Activated T-helper 1 cell treated with anti-CD3 and anti-CD28 coated beads, Interleukin-12 subunit alpha, Interleukin-12 subunit beta, Interleukin-2, Interleukin-4 antibody, amounts not matched to agents 30 ng/mL and 10 ng/mL and 1 ng/mL, durations not matched to agents 14 hours and 24 hours and 36 hours (primary cell): ENCODE results near the gene CKB. TPM values are rescaled to one million over a fixed set of nuclear protein-coding genes. Genes with fewer than 3 reads are reported as not detected.

Experiments
- DNase-seq: peaks from one replicate; pipeline ENCODE4 v3.0.0; 2021; ENCODE audit warnings: low spot score
- H3K27ac Mint-ChIP-seq: one replicate; pipeline ENCODE4 v1.8.0; 2021; ENCODE audit warnings: mild to moderate bottlenecking, mixed read lengths
- H3K27me3 Mint-ChIP-seq: one replicate; pipeline ENCODE4 v1.8.0; 2022; ENCODE audit warnings: mild to moderate bottlenecking, moderate library complexity, mixed read lengths; ENCODE audit not compliant: insufficient read depth
- H3K36me3 Mint-ChIP-seq: one replicate; pipeline ENCODE4 v1.8.0; 2021; ENCODE audit warnings: low read depth, mixed read lengths
- H3K4me1 Mint-ChIP-seq: one replicate; pipeline ENCODE4 v1.8.0; 2021; ENCODE audit warnings: low read depth, mixed read lengths
- H3K4me3 Mint-ChIP-seq: one replicate; pipeline ENCODE4 v1.8.0; 2021; ENCODE audit warnings: mild to moderate bottlenecking, moderate library complexity, mixed read lengths
- H3K9me3 Mint-ChIP-seq: one replicate; pipeline ENCODE4 v1.8.0; 2021; ENCODE audit warnings: mixed read lengths
- intact Hi-C: fragments of 100-400 bp; cut with micrococcal nuclease; formaldehyde crosslinking; loops from one replicate; pipeline ENCODE4 v1.15.1; 2024
- total RNA-seq: library from RNA; stranded (reverse); gene quantifications from 2 replicates; pipeline ENCODE4 v1.2.3, GENCODE V29; 2022

The CKB gene
- total RNA-seq, 1 donor from 2014 or later, result 16.0 TPM

- intact Hi-C loops, result no loop called here
- Mint-ChIP-seq H3K9me3 (no peaks in the 10 kb centered on the region), H3K36me3 (peaks cover 22% of the 10 kb centered on the region), H3K4me3 (no peak overlapping the region), H3K27me3 (no peaks in the 10 kb centered on the region), H3K27ac (no peak overlapping the region), H3K4me1 (peaks cover 15% of the 10 kb centered on the region)
- DNase-seq, result no peak
Measured at GRCh38 chr14:103483600-103483999, 39.0 kb downstream of the CKB start.

GRCh38 chr14:103480595-103480994 is 42.0 kb downstream of the CKB start:
- Mint-ChIP-seq H3K4me3 (no peak overlapping the region), H3K4me1 (peaks cover 15% of the 10 kb centered on the region), H3K36me3 (peaks cover 26% of the 10 kb centered on the region), H3K9me3 (no peaks in the 10 kb centered on the region), H3K27ac (peak overlapping the region; percentile 13), H3K27me3 (no peaks in the 10 kb centered on the region)
- no peak for DNase-seq
- intact Hi-C loops, result no loop called here

- Mint-ChIP-seq H3K4me1 (peaks cover 15% of the 10 kb centered on the region), H3K27ac (no peak overlapping the region), H3K36me3 (peaks cover 36% of the 10 kb centered on the region), H3K27me3 (no peaks in the 10 kb centered on the region), H3K9me3 (no peaks in the 10 kb centered on the region), H3K4me3 (no peak overlapping the region)
- intact Hi-C loops, result no loop called here
- no peak for DNase-seq
Measured at GRCh38 chr14:103476631-103477030, 46.0 kb downstream of the CKB start.

GRCh38 chr14:103476065-103476464 is 46.6 kb downstream of the CKB start:
- DNase-seq, result no peak
- Mint-ChIP-seq H3K4me3 (no peak overlapping the region), H3K9me3 (no peaks in the 10 kb centered on the region), H3K4me1 (peaks cover 11% of the 10 kb centered on the region), H3K27ac (no peak overlapping the region), H3K27me3 (no peaks in the 10 kb centered on the region), H3K36me3 (peaks cover 36% of the 10 kb centered on the region)
- intact Hi-C loops, result no loop called here

- no peak for DNase-seq
- no peaks in the 10 kb centered on the region for H3K4me1 Mint-ChIP-seq
- intact Hi-C loops, result no loop called here
- peaks cover 37% of the 10 kb centered on the region for H3K36me3 Mint-ChIP-seq
- no peak overlapping the region for H3K4me3 Mint-ChIP-seq
- no peak overlapping the region for H3K27ac Mint-ChIP-seq
- H3K9me3 Mint-ChIP-seq, result no peaks in the 10 kb centered on the region
- no peaks in the 10 kb centered on the region for H3K27me3 Mint-ChIP-seq
Measured at GRCh38 chr14:103474893-103475292, 47.7 kb downstream of the CKB start.

GRCh38 chr14:103472939-103473338 is 49.7 kb downstream of the CKB start:
- H3K27ac Mint-ChIP-seq, result no peak overlapping the region
- intact Hi-C loops, result no loop called here
- H3K4me3 Mint-ChIP-seq, result no peak overlapping the region
- H3K36me3 Mint-ChIP-seq, result peaks cover 37% of the 10 kb centered on the region
- H3K4me1 Mint-ChIP-seq, result no peaks in the 10 kb centered on the region
- H3K9me3 Mint-ChIP-seq, result no peaks in the 10 kb centered on the region
- H3K27me3 Mint-ChIP-seq, result no peaks in the 10 kb centered on the region
- DNase-seq, result no peak

Other genes starting within 250 kb of the CKB start
- 279 and 292 TPM in 2 replicates for gene EIF5, start 188.6 kb downstream of the CKB start, total RNA-seq
- gene MARK3, start 137.4 kb downstream of the CKB start, total RNA-seq, result 89.6 and 90.6 TPM in 2 replicates
- 23.4 and 23.7 TPM in 2 replicates for gene TRMT61A, start 6.4 kb upstream of the CKB start, total RNA-seq
- 33.8 and 34.1 TPM in 2 replicates for gene BAG5, start 39.8 kb upstream of the CKB start, total RNA-seq
- gene COA8, start 40.1 kb upstream of the CKB start, total RNA-seq, result 37.2 and 39.7 TPM in 2 replicates
- gene KLC1, start 106.4 kb upstream of the CKB start, total RNA-seq, result 148 and 150 TPM in 2 replicates
- 67.1 and 69.5 TPM in 2 replicates for gene XRCC3, start 192.6 kb upstream of the CKB start, total RNA-seq
- 21.5 and 24.7 TPM in 2 replicates for gene ZFYVE21, start 193.0 kb upstream of the CKB start, total RNA-seq